B cell (primary cell): ENCODE data around the gene NRN1. TPM values are rescaled to one million over a fixed set of nuclear protein-coding genes. Genes with fewer than 3 reads are reported as not detected.
A peak's percentile ranks its signal among the peaks of the same experiment; 100 is the strongest.

Source experiments
- ATAC-seq: fragments of 200-7000 bp; cut with Tn5 transposase; one replicate; pipeline ENCODE4 v1.10.0; 2021; ENCODE audit warnings: low read depth, mild to moderate bottlenecking, moderate number of reproducible peaks, moderate library complexity
- CTCF ChIA-PET: fragments of 350-600 bp; sonication (Branson Sonifier 250); formaldehyde crosslinking; loops from one replicate; lab custom pipeline; 2021; ENCODE audit warnings: antibody characterized with exemption, inconsistent platforms; lab: Charles Lee
- POLR2A ChIA-PET: fragments of 350-600 bp; sonication (Branson Sonifier 250); formaldehyde crosslinking; loops from one replicate; lab custom pipeline; 2021; ENCODE audit warnings: antibody characterized with exemption; lab: Charles Lee
- DNase-seq: peaks from one replicate; pipeline ENCODE4 v3.0.0; 2013
- H2AFZ ChIP-seq: 2 replicates; pipeline ENCODE4 v1.6.1; 2012; ENCODE audit warnings: mild to moderate bottlenecking, low read depth, low read length; ENCODE audit not compliant: insufficient read depth, poor library complexity, severe bottlenecking
- H3K27ac ChIP-seq, 2 donors: 1 replicate in 1 of 2; 2 replicates in 1 of 2; pipeline ENCODE4 v1.5.1; 2012 to 2013; ENCODE audit warnings: low read length in 2 of 2, mild to moderate bottlenecking in 2 of 2, moderate library complexity in 1 of 2
- H3K27me3 ChIP-seq, 4 experiments: fragments of 200-600 bp in 1 of 4; sonication (generic) in 1 of 4; replicated peaks in 1 of 4; 1 replicate in 2 of 4; 2 replicates in 2 of 4; pipeline versions ENCODE4 v1.6.1 to v1.7.0; 2013 to 2016; ENCODE audit warnings: low read length in 3 of 4, mild to moderate bottlenecking in 2 of 4, mixed read lengths in 1 of 4, moderate library complexity in 1 of 4; ENCODE audit not compliant: insufficient read depth in 4 of 4, control insufficient read depth in 3 of 4; ENCODE audit errors: control extremely low read depth in 1 of 4
- H3K36me3 ChIP-seq, 2 experiments: replicated peaks in 1 of 2; 1 replicate in 1 of 2; 2 replicates in 1 of 2; pipeline versions ENCODE4 v1.6.1 to v1.7.1; 2013; ENCODE audit warnings: low read length in 1 of 2; ENCODE audit not compliant: insufficient read depth in 2 of 2, control insufficient read depth in 1 of 2; ENCODE audit errors: control extremely low read depth in 1 of 2, extremely low read depth in 1 of 2
- H3K4me1 ChIP-seq, 2 donors: fragments of 200-600 bp in 1 of 2; sonication (generic) in 1 of 2; 1 replicate in 1 of 2; 2 replicates in 1 of 2; pipeline versions ENCODE4 v1.5.1 to v1.6.1; 2013 to 2017; ENCODE audit warnings: low read length in 2 of 2; ENCODE audit not compliant: control insufficient read depth in 2 of 2, insufficient read depth in 2 of 2
- H3K4me2 ChIP-seq: replicated peaks from 2 replicates; pipeline ENCODE3; 2012; ENCODE audit warnings: mild to moderate bottlenecking, low read depth, low read length; ENCODE audit not compliant: poor library complexity, severe bottlenecking
- H3K4me3 ChIP-seq, 5 experiments: fragments of 200-600 bp in 1 of 5; sonication (generic) in 1 of 5; 1 replicate in 3 of 5; 2 replicates in 2 of 5; pipeline versions ENCODE4 v1.5.1 to v1.7.0; 2011 to 2016; ENCODE audit warnings: low read length in 4 of 5, mild to moderate bottlenecking in 4 of 5, low read depth in 2 of 5, control low read depth in 1 of 5, moderate library complexity in 1 of 5; ENCODE audit not compliant: insufficient read depth in 1 of 5; ENCODE audit errors: control extremely low read depth in 1 of 5, extremely low read depth in 1 of 5
- H3K79me2 ChIP-seq: fragments of 200-600 bp; sonication (generic); one replicate; pipeline ENCODE4 v1.6.0; 2016; ENCODE audit warnings: low read length; ENCODE audit not compliant: control insufficient read depth, insufficient read depth
- H3K9ac ChIP-seq: fragments of 200-600 bp; sonication (generic); 2 replicates; pipeline ENCODE4 v1.6.1; 2017; ENCODE audit warnings: mild to moderate bottlenecking, low read length, moderate library complexity
- H3K9me3 ChIP-seq, 3 donors: one replicate each; pipeline versions ENCODE4 v1.6.1 to v1.7.1; 2013; ENCODE audit warnings: low read length in 2 of 3; ENCODE audit not compliant: control insufficient read depth in 2 of 3, insufficient read depth in 1 of 3; ENCODE audit errors: control extremely low read depth in 1 of 3
- H4K20me1 ChIP-seq: 2 replicates; pipeline ENCODE4 v1.6.0; 2012; ENCODE audit warnings: mild to moderate bottlenecking, low read length; ENCODE audit not compliant: insufficient read depth, control insufficient read depth, poor library complexity, severe bottlenecking
- H3K27ac Mint-ChIP-seq: one replicate; pipeline ENCODE4 v1.8.0; 2021; ENCODE audit warnings: mixed read lengths
- H3K27me3 Mint-ChIP-seq: one replicate; pipeline ENCODE4 v1.8.0; 2021; ENCODE audit warnings: mixed read lengths
- H3K4me1 Mint-ChIP-seq: one replicate; pipeline ENCODE4 v1.8.0; 2021; ENCODE audit warnings: mixed read lengths
- H3K4me3 Mint-ChIP-seq: one replicate; pipeline ENCODE4 v1.8.0; 2021; ENCODE audit warnings: mixed read lengths
- H3K9me3 Mint-ChIP-seq: one replicate; pipeline ENCODE4 v1.8.0; 2022; ENCODE audit warnings: mixed read lengths; ENCODE audit not compliant: insufficient read depth
- EZH2 ChIP-seq: IDR thresholded peaks from 2 replicates; pipeline ENCODE4 v1.6.1; 2012; ENCODE audit warnings: borderline replicate concordance, low read depth, mild to moderate bottlenecking, moderate library complexity, low read length; ENCODE audit not compliant: insufficient read depth, poor library complexity, severe bottlenecking
- WGBS: methylation state at CpG from one replicate; pipeline ENCODE4 v1.1.5; 2013; ENCODE audit warnings: missing lambda C conversion rate; ENCODE audit not compliant: insufficient coverage; 5-methylcytosine and 5-hydroxymethylcytosine counted together
- intact Hi-C: fragments of 100-400 bp; cut with micrococcal nuclease; formaldehyde crosslinking; loops from one replicate; pipeline ENCODE4 v1.10.0; 2022
- polyA plus RNA-seq: library from polyadenylated mRNA; depleted of rRNA; stranded (reverse); fragments of >200 nt; gene quantifications from 2 replicates; pipeline ENCODE4 v1.2.3, GENCODE V29; 2012
- total RNA-seq, 2 donors: library from RNA; stranded (reverse); fragments of 120-200 nt in 1 of 2; gene quantifications; 1 replicate in 1 of 2; 2 replicates in 1 of 2; pipeline versions ENCODE4 v1.2.3 to v1.2.4, GENCODE V29; 2013 to 2022
- TF ChIP-seq, protein P1 (sequence below): fragments of 200-600 bp; IDR thresholded peaks from one replicate; pipeline ENCODE4 v1.8.0; 2022; ENCODE audit warnings: antibody characterized with exemption, mild to moderate bottlenecking

NRN1 gene
- total and polyA plus RNA-seq, 2 donors (not counting 1 experiment from before 2014, with no cell fraction given), result 0.51 TPM; not detected in 1

- peaks cover 0 to 100% (median 96%) of the 10 kb centered on the region in 4 experiments for H3K27me3 ChIP-seq
- Mint-ChIP-seq H3K27ac (peak overlapping the region; percentile 76), H3K9me3 (peaks cover 13% of the 10 kb centered on the region), H3K27me3 (peaks cover 78% of the 10 kb centered on the region), H3K4me1 (peaks cover 59% of the 10 kb centered on the region), H3K4me3 (peak overlapping the region; percentile 72)
- ChIA-PET CTCF (interaction anchor here (1.0 to 2.0 kb wide), 2 partner anchors 8 to 531 kb away, joined by 3 to 5 read pairs; no protein-coding TSS in a partner anchor), POLR2A (no interaction called here)
- no peak overlapping the region for H2AFZ ChIP-seq
- ATAC-seq (no peak), DNase-seq (peak; percentile 63)
- intact Hi-C loops, result no loop called here
- WGBS, result 6% methylated on average over 49 of the region's 57 CpGs
- no peaks in the 10 kb centered on the region for H3K79me2 ChIP-seq
- peak overlapping the region; percentile 65 for H3K4me2 ChIP-seq
- H3K4me3 ChIP-seq, result no peak overlapping the region
- no peak overlapping the region for H3K27ac ChIP-seq
- TF ChIP-seq, protein P1, sequence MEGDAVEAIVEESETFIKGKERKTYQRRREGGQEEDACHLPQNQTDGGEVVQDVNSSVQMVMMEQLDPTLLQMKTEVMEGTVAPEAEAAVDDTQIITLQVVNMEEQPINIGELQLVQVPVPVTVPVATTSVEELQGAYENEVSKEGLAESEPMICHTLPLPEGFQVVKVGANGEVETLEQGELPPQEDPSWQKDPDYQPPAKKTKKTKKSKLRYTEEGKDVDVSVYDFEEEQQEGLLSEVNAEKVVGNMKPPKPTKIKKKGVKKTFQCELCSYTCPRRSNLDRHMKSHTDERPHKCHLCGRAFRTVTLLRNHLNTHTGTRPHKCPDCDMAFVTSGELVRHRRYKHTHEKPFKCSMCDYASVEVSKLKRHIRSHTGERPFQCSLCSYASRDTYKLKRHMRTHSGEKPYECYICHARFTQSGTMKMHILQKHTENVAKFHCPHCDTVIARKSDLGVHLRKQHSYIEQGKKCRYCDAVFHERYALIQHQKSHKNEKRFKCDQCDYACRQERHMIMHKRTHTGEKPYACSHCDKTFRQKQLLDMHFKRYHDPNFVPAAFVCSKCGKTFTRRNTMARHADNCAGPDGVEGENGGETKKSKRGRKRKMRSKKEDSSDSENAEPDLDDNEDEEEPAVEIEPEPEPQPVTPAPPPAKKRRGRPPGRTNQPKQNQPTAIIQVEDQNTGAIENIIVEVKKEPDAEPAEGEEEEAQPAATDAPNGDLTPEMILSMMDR, result no peak
- peak; percentile 82 for TF ChIP-seq EZH2
- no peaks in the 10 kb centered on the region for H3K36me3 ChIP-seq
- peaks cover 16% of the 10 kb centered on the region for H4K20me1 ChIP-seq
- peaks cover 2 to 82% (median 67%) of the 10 kb centered on the region in 3 donors for H3K9me3 ChIP-seq
- H3K4me1 ChIP-seq, result peaks cover 70 to 83% of the 10 kb centered on the region in 2 donors
- no peak overlapping the region for H3K9ac ChIP-seq
These were observed 4.5 kb downstream of the NRN1 start for GRCh38 chr6:6002005-6002847.

GRCh38 chr6:6001443-6001842, 5.3 kb downstream of the NRN1 start:
- Mint-ChIP-seq H3K27me3 (peaks cover 78% of the 10 kb centered on the region), H3K4me1 (peaks cover 57% of the 10 kb centered on the region), H3K9me3 (peaks cover 13% of the 10 kb centered on the region), H3K4me3 (peak overlapping the region; percentile 72), H3K27ac (peak overlapping the region; percentile 76)
- ATAC-seq, result no peak
- Histone ChIP-seq H3K79me2 (no peaks in the 10 kb centered on the region), H3K4me3 (no peak overlapping the region), H3K4me2 (no peak overlapping the region), H3K27ac (no peak overlapping the region), H3K9me3 (peaks cover 2 to 76% (median 67%) of the 10 kb centered on the region in 3 donors), H3K27me3 (peaks cover 0 to 99% (median 93%) of the 10 kb centered on the region in 4 experiments), H3K4me1 (peaks cover 71 to 83% of the 10 kb centered on the region in 2 donors), H2AFZ (no peak overlapping the region), H4K20me1 (peaks cover 16% of the 10 kb centered on the region), H3K36me3 (no peaks in the 10 kb centered on the region), H3K9ac (no peak overlapping the region)
- intact Hi-C loops, result no loop called here
- POLR2A ChIA-PET, result no interaction called here
- WGBS, result 55% methylated on average over 5 of the region's 10 CpGs
- DNase-seq, result no peak
- CTCF ChIA-PET, result no interaction called here
- TF ChIP-seq EZH2, result no peak
- TF ChIP-seq, protein P1, result no peak
